Endodermal cell (in vitro differentiated cells): ENCODE measurements around the gene MSANTD3. TPM values are rescaled to one million over a fixed set of nuclear protein-coding genes. Genes with fewer than 3 reads are reported as not detected.

Experiments
- DNase-seq: peaks from one replicate; pipeline ENCODE4 v3.0.0-alpha.2; 2017
- H3K27ac ChIP-seq: 2 replicates; pipeline ENCODE4 v1.5.1; 2013; ENCODE audit warnings: mild to moderate bottlenecking, low read depth, low read length, moderate library complexity
- H3K27me3 ChIP-seq: 2 replicates; pipeline ENCODE4 v1.6.1; 2013; ENCODE audit warnings: mild to moderate bottlenecking, low read length, moderate library complexity; ENCODE audit not compliant: insufficient read depth, control insufficient read depth, poor library complexity, severe bottlenecking
- H3K36me3 ChIP-seq: 2 replicates; pipeline ENCODE4 v1.7.0; 2013; ENCODE audit warnings: mild to moderate bottlenecking, low read length, moderate library complexity; ENCODE audit not compliant: control insufficient read depth, insufficient read depth
- H3K4me1 ChIP-seq: one replicate; pipeline ENCODE4 v1.7.0; 2013; ENCODE audit warnings: low read length; ENCODE audit not compliant: control insufficient read depth, insufficient read depth
- H3K4me3 ChIP-seq: 2 replicates; pipeline ENCODE4 v1.5.1; 2013; ENCODE audit warnings: mild to moderate bottlenecking, low read length, moderate library complexity
- H3K9ac ChIP-seq: 2 replicates; pipeline ENCODE4 v1.6.1; 2013; ENCODE audit warnings: mild to moderate bottlenecking, low read length, moderate library complexity; ENCODE audit not compliant: poor library complexity, severe bottlenecking; ENCODE audit errors: extremely low read depth
- H3K9me3 ChIP-seq: 2 replicates; pipeline ENCODE4 v1.6.1; 2013; ENCODE audit warnings: mild to moderate bottlenecking, low read length, moderate library complexity; ENCODE audit not compliant: control insufficient read depth
- H3K27ac Mint-ChIP-seq: 2 replicates; pipeline ENCODE4 v1.8.0; 2020; ENCODE audit warnings: mixed read lengths
- H3K27me3 Mint-ChIP-seq: 2 replicates; pipeline ENCODE4 v1.8.0; 2021; ENCODE audit warnings: mild to moderate bottlenecking, mixed read lengths; ENCODE audit not compliant: insufficient read depth
- H3K36me3 Mint-ChIP-seq: 2 replicates; pipeline ENCODE4 v1.8.0; 2020; ENCODE audit warnings: low read depth, mixed read lengths
- H3K4me1 Mint-ChIP-seq: 2 replicates; pipeline ENCODE4 v1.8.0; 2020; ENCODE audit warnings: mixed read lengths
- H3K4me3 Mint-ChIP-seq: 2 replicates; pipeline ENCODE4 v1.8.0; 2020; ENCODE audit warnings: mild to moderate bottlenecking, moderate library complexity, mixed read lengths
- H3K9me3 Mint-ChIP-seq: 2 replicates; pipeline ENCODE4 v1.8.0; 2020; ENCODE audit warnings: mild to moderate bottlenecking, mixed read lengths
- CTCF ChIP-seq: fragments of 200-600 bp; sonication (generic); conservative IDR thresholded peaks from 2 replicates; pipeline ENCODE4 v1.5.0; 2021; ENCODE audit warnings: antibody characterized with exemption, mild to moderate bottlenecking
- WGBS, 2 experiments: methylation state at CpG; one replicate each; pipeline versions ENCODE4 v1.1.5 to v1.1.7; 2013; ENCODE audit warnings: missing lambda C conversion rate in 2 of 2, mixed read lengths in 1 of 2; ENCODE audit not compliant: insufficient coverage in 1 of 2, insufficient read length in 1 of 2; 5-methylcytosine and 5-hydroxymethylcytosine counted together
- total RNA-seq, 2 donors: library from RNA; stranded (reverse); fragmentation: NEBNext Ultra II Directional in 1 of 2; extraction: Animal tissue kit (Norgen Biotek cat#: 25700) in 1 of 2; gene quantifications; 2 replicates in 1 of 2; 3 replicates in 1 of 2; pipeline ENCODE4 v1.2.1, GENCODE V29; 2021

Gene MSANTD3
- total RNA-seq, 2 donors from 2014 or later: 29.8 to 32.2 TPM

- Mint-ChIP-seq H3K4me1 (no peaks in the 10 kb centered on the region), H3K36me3 (peaks cover 8% of the 10 kb centered on the region), H3K27me3 (no peaks in the 10 kb centered on the region), H3K27ac (no peak overlapping the region), H3K9me3 (peaks cover 25% of the 10 kb centered on the region), H3K4me3 (no peak overlapping the region)
- Histone ChIP-seq H3K27ac (no peak overlapping the region), H3K4me3 (no peak overlapping the region), H3K27me3 (no peaks in the 10 kb centered on the region), H3K4me1 (no peaks in the 10 kb centered on the region), H3K9ac (no peak overlapping the region), H3K36me3 (no peaks in the 10 kb centered on the region), H3K9me3 (peaks cover 17% of the 10 kb centered on the region)
- no peak for DNase-seq
- no peak for TF ChIP-seq CTCF
- 88 to 93% methylated on average over 1 to 2 of the region's 3 CpGs for WGBS, 2 experiments
Measured at GRCh38 chr9:100397529-100398266, 29.2 kb upstream of the MSANTD3 start.

- Histone ChIP-seq H3K27ac (no peak overlapping the region), H3K9ac (no peak overlapping the region), H3K27me3 (no peaks in the 10 kb centered on the region), H3K4me1 (no peaks in the 10 kb centered on the region), H3K4me3 (no peak overlapping the region), H3K9me3 (no peaks in the 10 kb centered on the region), H3K36me3 (no peaks in the 10 kb centered on the region)
- H3K4me1 Mint-ChIP-seq: no peaks in the 10 kb centered on the region
- H3K36me3 Mint-ChIP-seq: no peaks in the 10 kb centered on the region
- WGBS, 2 experiments: 96 to 100% methylated on average over 1 of the region's 1 CpG
- no peaks in the 10 kb centered on the region for H3K27me3 Mint-ChIP-seq
- TF ChIP-seq CTCF: no peak
- DNase-seq: no peak
- H3K4me3 Mint-ChIP-seq: no peak overlapping the region
- H3K27ac Mint-ChIP-seq: no peak overlapping the region
- H3K9me3 Mint-ChIP-seq: peaks cover 8% of the 10 kb centered on the region
Measured at GRCh38 chr9:100401042-100401441, 25.9 kb upstream of the MSANTD3 start.

GRCh38 chr9:100406962-100407361 is 20.0 kb upstream of the MSANTD3 start:
- Histone ChIP-seq H3K4me3 (no peak overlapping the region), H3K9me3 (peaks cover 21% of the 10 kb centered on the region), H3K4me1 (no peaks in the 10 kb centered on the region), H3K27ac (no peak overlapping the region), H3K27me3 (no peaks in the 10 kb centered on the region), H3K36me3 (no peaks in the 10 kb centered on the region), H3K9ac (no peak overlapping the region)
- Mint-ChIP-seq H3K27me3 (peaks cover 16% of the 10 kb centered on the region), H3K4me3 (no peak overlapping the region), H3K27ac (no peak overlapping the region), H3K9me3 (peaks cover 21% of the 10 kb centered on the region), H3K4me1 (no peaks in the 10 kb centered on the region), H3K36me3 (no peaks in the 10 kb centered on the region)
- no peak for DNase-seq
- 92% methylated on average over 1 of the region's 1 CpG; no CpG with 5 or more reads in 1 of the 2 experiments for WGBS, 2 experiments
- TF ChIP-seq CTCF: no peak
